ENCODE results near the gene OLFML2B. TPM values are rescaled to one million over a fixed set of nuclear protein-coding genes. Genes with fewer than 3 reads are reported as not detected.

Gene OLFML2B
- total and polyA plus RNA-seq, 2 experiments from 2014 or later = 0.36 to 1.9 TPM

GRCh38 chr1:161953256-161953920, 70.3 kb downstream of the OLFML2B start:
- TF ChIP-seq CTCF (IDR thresholded peaks at IDR 0.05; ENCODE audit: low read depth, low read length) = no peak
- Histone ChIP-seq H3K36me3 (no peaks in the 10 kb centered on the region), H3K9me3 (ENCODE audit: low read depth) (no peaks in the 10 kb centered on the region), H3K4me3 (no peak overlapping the region), H3K27me3 (no peaks in the 10 kb centered on the region), H3K27ac (no peak overlapping the region), H3K4me1 (ENCODE audit: low read depth) (no peaks in the 10 kb centered on the region)
- DNase-seq (ENCODE audit: low read depth in 1 of 2, low spot score in 1 of 2) = no peak

GRCh38 chr1:161952607-161953172, 71.0 kb downstream of the OLFML2B start:
- no peaks in the 10 kb centered on the region for H3K36me3 ChIP-seq
- no peak for TF ChIP-seq CTCF (IDR thresholded peaks at IDR 0.05; ENCODE audit: low read depth, low read length)
- DNase-seq (ENCODE audit: low read depth in 1 of 2, low spot score in 1 of 2) = no peak

GRCh38 chr1:161951646-161952045, 72.0 kb downstream of the OLFML2B start:
- no peaks in the 10 kb centered on the region for H3K27me3 ChIP-seq
- H3K4me1 ChIP-seq (ENCODE audit: low read depth) = no peaks in the 10 kb centered on the region
- no peaks in the 10 kb centered on the region for H3K9me3 ChIP-seq (ENCODE audit: low read depth)
- no peak for DNase-seq (ENCODE audit: low read depth in 1 of 2, low spot score in 1 of 2)
- H3K4me3 ChIP-seq = no peak overlapping the region
- no peak overlapping the region for H3K27ac ChIP-seq
- no peak for TF ChIP-seq CTCF (IDR thresholded peaks at IDR 0.05; ENCODE audit: low read depth, low read length)
- H3K36me3 ChIP-seq = no peaks in the 10 kb centered on the region

More at GRCh38 chr1:161952607-161953172, 71.0 kb downstream of the OLFML2B start:
- Histone ChIP-seq H3K4me3 (no peak overlapping the region), H3K9me3 (ENCODE audit: low read depth) (no peaks in the 10 kb centered on the region), H3K27me3 (no peaks in the 10 kb centered on the region), H3K4me1 (ENCODE audit: low read depth) (no peaks in the 10 kb centered on the region), H3K27ac (no peak overlapping the region)

GRCh38 chr1:161950377-161950776, 73.3 kb downstream of the OLFML2B start:
- Histone ChIP-seq H3K27me3 (no peaks in the 10 kb centered on the region), H3K4me1 (ENCODE audit: low read depth) (no peaks in the 10 kb centered on the region), H3K36me3 (no peaks in the 10 kb centered on the region), H3K4me3 (no peak overlapping the region), H3K9me3 (ENCODE audit: low read depth) (no peaks in the 10 kb centered on the region), H3K27ac (no peak overlapping the region)
- no peak for DNase-seq (ENCODE audit: low read depth in 1 of 2, low spot score in 1 of 2)
- TF ChIP-seq CTCF (IDR thresholded peaks at IDR 0.05; ENCODE audit: low read depth, low read length) = no peak

- Histone ChIP-seq H3K4me1 (ENCODE audit: low read depth) (no peaks in the 10 kb centered on the region), H3K36me3 (no peaks in the 10 kb centered on the region), H3K27me3 (no peaks in the 10 kb centered on the region), H3K4me3 (no peak overlapping the region), H3K27ac (no peak overlapping the region), H3K9me3 (ENCODE audit: low read depth) (no peaks in the 10 kb centered on the region)
- DNase-seq (ENCODE audit: low read depth in 1 of 2, low spot score in 1 of 2) = no peak
- TF ChIP-seq CTCF (IDR thresholded peaks at IDR 0.05; ENCODE audit: low read depth, low read length) = no peak
These were observed 74.1 kb downstream of the OLFML2B start for GRCh38 chr1:161949548-161949947.
